Raji (cell line): ENCODE results near the gene TUBB2A.

ENCODE experiments used
- POLR2A ChIP-seq: IDR thresholded peaks from 2 replicates; pipeline ENCODE4 v1.6.1; 2011; ENCODE audit warnings: low read depth, low read length, control low read depth; ENCODE audit not compliant: insufficient read depth

The TUBB2A gene

DNA sequence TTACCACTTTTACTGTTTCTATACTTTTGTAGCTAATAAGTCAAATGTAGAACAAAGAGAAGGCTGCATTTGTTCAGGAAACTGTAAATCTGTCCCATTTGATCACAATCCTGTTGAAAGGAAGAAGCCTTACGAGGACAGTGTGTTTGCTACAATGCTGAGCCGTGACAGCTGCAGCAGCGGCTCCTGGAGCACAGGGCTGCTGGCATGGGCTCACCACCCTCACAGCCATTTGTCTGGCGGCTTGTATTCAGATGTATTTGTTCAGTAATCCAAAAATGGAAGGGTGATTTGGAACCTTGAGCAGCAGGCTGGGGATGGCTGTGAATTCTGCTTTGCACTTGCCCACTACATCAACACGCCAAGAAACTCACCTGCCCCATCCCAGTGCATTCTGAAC is 5.7 kb downstream of the TUBB2A start:
- TF ChIP-seq POLR2A = no peak

GRCh38 chr6:3147914-3148757 is 9.2 kb downstream of the TUBB2A start:
- TF ChIP-seq POLR2A = no peak

- TF ChIP-seq POLR2A = no peak
These were observed 12.8 kb downstream of the TUBB2A start for GRCh38 chr6:3144571-3144970.

GRCh38 chr6:3143158-3143557 is 14.2 kb downstream of the TUBB2A start:
- no peak for TF ChIP-seq POLR2A

GRCh38 chr6:3142536-3142935 is 14.8 kb downstream of the TUBB2A start:
- TF ChIP-seq POLR2A = no peak

DNA sequence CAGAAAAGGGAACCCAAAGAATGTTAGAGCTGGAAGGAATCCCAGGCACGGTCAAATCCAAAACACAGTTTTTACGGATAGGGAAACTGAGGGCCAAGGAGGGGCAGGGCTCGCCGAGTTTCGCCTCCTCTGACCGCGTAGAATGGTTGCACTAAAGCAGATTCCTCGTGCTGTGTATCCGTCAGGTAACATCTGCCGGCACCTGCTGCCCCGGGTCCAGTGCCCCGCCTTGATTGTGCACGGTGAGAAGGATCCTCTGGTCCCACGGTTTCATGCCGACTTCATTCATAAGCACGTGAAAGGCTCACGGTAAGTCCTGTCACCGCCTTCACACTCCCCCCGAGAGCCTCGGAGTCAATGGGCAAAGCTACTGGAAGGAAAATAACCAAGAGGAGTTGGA is 17.1 kb downstream of the TUBB2A start:
- no peak for TF ChIP-seq POLR2A

- TF ChIP-seq POLR2A = no peak
These were observed 18.0 kb downstream of the TUBB2A start for GRCh38 chr6:3139090-3139903.

DNA sequence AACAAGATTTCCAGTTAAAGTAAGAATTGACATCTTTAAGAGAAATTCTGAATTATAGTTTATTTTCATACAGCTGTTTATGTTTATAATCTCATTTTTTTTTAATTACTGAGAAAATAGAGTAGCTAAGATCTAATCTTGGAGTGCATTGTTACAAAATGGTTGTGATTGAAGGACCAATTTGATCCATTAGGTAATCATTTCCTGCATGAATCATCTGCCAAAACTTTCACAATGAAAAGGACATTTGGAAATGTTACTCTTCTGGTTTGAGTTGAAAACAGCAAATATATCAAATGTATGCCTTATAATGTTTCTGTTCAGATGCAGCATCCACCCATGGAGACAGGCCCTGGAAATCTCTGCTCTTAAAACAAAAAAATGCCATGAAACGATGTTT is 19.0 kb downstream of the TUBB2A start:
- no peak for TF ChIP-seq POLR2A

DNA sequence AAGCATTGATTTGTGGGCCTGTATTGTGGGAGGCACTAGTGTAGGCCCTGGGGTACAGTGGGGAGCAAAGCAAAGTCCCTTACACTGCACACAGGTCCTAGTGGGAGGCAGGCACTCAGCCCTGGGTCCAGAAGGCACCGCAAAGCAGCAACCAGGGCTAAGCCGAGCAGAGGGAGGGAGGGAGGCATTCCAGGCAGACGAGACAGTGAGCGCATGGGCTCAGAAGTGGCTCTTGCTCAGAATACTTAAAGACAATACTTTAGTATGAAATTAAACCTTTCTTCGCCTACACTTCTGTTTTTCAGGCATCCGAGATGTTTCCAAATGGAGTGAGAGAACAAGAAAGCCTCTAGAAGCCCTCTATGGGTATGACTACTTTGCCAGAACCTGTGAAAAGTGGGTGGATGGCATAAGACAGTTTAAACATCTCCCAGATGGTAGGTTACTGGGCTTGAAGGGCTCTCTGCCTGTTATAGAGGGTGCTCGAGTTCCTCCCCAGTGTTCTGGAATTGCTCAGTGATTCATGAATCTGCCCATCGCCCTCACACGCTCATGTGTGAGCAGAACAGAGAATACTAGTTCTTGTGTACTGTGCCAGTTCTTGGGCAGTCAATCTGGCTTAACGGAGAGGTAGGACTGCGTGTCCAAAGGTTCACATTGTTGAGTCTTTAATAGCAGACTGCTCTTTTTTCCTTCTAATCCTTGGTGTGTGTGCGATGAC is 20.1 kb downstream of the TUBB2A start:
- no peak for TF ChIP-seq POLR2A

DNA sequence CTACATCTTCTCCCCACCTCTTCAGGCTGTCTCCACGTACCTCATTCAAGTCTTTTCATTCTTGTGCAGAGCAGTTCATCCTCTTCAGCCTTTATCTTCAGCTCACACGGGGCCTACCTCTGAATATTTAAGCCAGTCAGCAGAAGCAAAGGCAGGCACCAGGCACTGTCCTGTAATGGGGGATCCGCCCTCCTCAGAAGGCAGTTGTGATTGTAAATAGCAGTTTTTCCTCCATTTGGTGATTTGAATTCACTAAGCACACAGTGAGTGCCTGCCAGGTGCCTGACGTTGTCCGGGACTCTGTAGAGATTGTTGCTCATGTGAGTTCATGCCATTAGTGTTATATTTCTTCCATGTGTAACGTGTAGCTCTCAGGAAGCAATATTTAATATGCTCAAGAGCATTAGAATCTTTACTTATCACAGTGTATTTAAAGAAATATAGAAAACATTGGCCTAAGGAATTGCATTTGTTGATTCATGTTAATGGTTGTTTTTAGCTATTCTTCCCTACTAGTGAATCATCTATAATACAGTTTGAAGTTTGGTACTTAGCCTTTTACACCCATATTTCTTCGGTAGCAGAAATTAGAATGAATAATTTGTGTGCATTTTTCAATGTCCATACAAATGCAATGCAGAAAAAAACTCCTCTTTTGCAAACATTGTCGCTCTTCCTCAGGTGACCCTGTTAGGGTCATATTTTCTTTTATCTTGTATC is 20.9 kb downstream of the TUBB2A start:
- no peak for TF ChIP-seq POLR2A

GRCh38 chr6:3135668-3136291 is 21.6 kb downstream of the TUBB2A start:
- TF ChIP-seq POLR2A = no peak

DNA sequence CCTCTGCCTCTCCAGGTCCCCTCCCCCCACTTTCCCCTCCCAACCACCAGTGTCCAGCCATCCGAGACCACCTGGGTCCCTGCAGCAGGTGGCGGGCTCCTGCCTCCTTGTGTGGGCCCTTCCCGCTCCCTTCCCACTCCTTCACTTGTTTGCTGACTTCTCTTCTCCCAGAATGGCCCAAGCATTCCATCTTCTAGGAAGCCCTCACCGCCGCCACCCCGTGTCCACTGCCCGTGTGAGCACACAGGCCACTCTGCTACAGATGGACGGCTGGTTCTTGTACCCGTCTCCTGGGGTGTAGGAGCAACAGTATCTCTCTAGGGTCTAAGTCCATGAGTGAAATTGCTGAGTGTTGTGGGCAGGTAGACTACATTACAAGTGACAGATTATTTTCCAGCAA is 23.8 kb downstream of the TUBB2A start:
- no peak for TF ChIP-seq POLR2A

- TF ChIP-seq POLR2A = no peak
These were observed 25.6 kb downstream of the TUBB2A start for GRCh38 chr6:3131695-3132094.

DNA sequence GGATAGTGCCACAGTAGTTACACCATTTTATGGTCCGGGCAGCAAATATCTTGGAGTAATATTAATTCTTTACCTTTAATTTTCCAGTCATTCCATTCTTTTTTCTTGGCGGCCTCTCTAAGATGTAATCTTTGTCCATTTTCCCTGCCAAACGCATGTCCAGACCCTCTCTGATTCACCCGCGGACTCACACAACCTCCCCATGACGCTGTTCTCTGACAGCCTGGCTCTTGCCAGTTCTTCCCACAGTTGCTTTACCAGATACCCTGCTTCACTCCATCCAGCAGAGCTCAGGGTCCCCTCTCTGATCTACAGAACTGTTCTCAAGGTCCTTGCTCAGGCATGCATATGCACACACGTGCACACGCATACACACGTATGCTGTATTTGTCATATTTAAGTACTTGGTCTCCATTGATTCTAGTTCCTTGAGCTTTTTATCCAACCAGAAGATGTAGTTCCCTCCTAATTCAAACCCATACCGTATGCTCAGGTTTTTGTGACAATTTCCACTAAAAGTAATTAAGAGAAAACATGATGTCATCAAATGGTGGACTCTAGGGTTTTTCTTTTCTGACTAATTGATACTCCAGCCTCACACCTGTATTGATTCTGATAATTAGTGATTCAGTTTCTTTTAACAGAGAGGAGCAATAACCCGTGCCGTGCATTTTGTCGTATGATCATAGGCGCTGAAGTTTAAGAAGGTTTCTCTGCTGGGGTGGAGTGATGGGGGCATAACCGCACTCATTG is 28.8 kb downstream of the TUBB2A start:
- no peak for TF ChIP-seq POLR2A
